Measurements from ENCODE around the gene MAST3. TPM values are rescaled to one million over a fixed set of nuclear protein-coding genes. Genes with fewer than 3 reads are reported as not detected.

The MAST3 gene
- total RNA-seq, 1 experiment from 2014 or later: 4.1 TPM

- no peak overlapping the region for H3K4me3 Mint-ChIP-seq (ENCODE audit: unreplicated experiment)
- ChIA-PET CTCF (interaction anchor here (0.7 to 1.2 kb wide), 4 partner anchors 10 to 1227 kb away, joined by 3 to 4 read pairs (median 4); no protein-coding TSS in a partner anchor), POLR2A (interaction anchor here (0.7 to 1.1 kb wide), 2 partner anchors 13 to 28 kb away, joined by 3 read pairs; no protein-coding TSS in a partner anchor)
- H3K4me1 Mint-ChIP-seq (ENCODE audit: insufficient read depth, unreplicated experiment): peaks cover 7% of the 10 kb centered on the region
- no peaks in the 10 kb centered on the region for H3K27me3 Mint-ChIP-seq (ENCODE audit: insufficient read depth, unreplicated experiment)
- H3K9me3 Mint-ChIP-seq (ENCODE audit: unreplicated experiment): no peaks in the 10 kb centered on the region
- peaks cover 22% of the 10 kb centered on the region for H3K36me3 Mint-ChIP-seq (ENCODE audit: insufficient read depth, unreplicated experiment)
- no TSS peak for BruUV-seq (replicated peaks)
- no peak overlapping the region for H3K27ac Mint-ChIP-seq (ENCODE audit: low read depth, unreplicated experiment)
- intact Hi-C loops (cut with micrococcal nuclease): no loop called here
- DNase-seq (ENCODE audit: unreplicated experiment): no peak
- TF ChIP-seq CTCF (IDR thresholded peaks at IDR 0.05; ENCODE audit: unreplicated experiment): no peak
These were observed 24.8 kb downstream of the MAST3 start for GRCh38 chr19:18122424-18122823.

- DNase-seq (ENCODE audit: unreplicated experiment): no peak
- ChIA-PET CTCF (interaction anchor here (0.9 to 1.2 kb wide), 2 partner anchors 11 to 39 kb away, joined by 3 to 4 read pairs; no protein-coding TSS in a partner anchor), POLR2A (interaction anchor here (1.1 kb wide), 1 partner anchor 28 kb away, joined by 3 read pairs; no protein-coding TSS in a partner anchor)
- intact Hi-C loops (cut with micrococcal nuclease): no loop called here
- Mint-ChIP-seq H3K4me3 (ENCODE audit: unreplicated experiment) (no peak overlapping the region), H3K9me3 (ENCODE audit: unreplicated experiment) (no peaks in the 10 kb centered on the region), H3K27me3 (ENCODE audit: insufficient read depth, unreplicated experiment) (no peaks in the 10 kb centered on the region), H3K27ac (ENCODE audit: low read depth, unreplicated experiment) (no peak overlapping the region), H3K4me1 (ENCODE audit: insufficient read depth, unreplicated experiment) (peaks cover 5% of the 10 kb centered on the region), H3K36me3 (ENCODE audit: insufficient read depth, unreplicated experiment) (peaks cover 24% of the 10 kb centered on the region)
- no peak for TF ChIP-seq CTCF (IDR thresholded peaks at IDR 0.05; ENCODE audit: unreplicated experiment)
- BruUV-seq (replicated peaks): no TSS peak
These were observed 25.6 kb downstream of the MAST3 start for GRCh38 chr19:18122860-18123795.

GRCh38 chr19:18123819-18124218 is 26.2 kb downstream of the MAST3 start:
- Mint-ChIP-seq H3K27me3 (ENCODE audit: insufficient read depth, unreplicated experiment) (no peaks in the 10 kb centered on the region), H3K4me3 (ENCODE audit: unreplicated experiment) (no peak overlapping the region)
- POLR2A ChIA-PET: no interaction called here

More at GRCh38 chr19:18123819-18124218, 26.2 kb downstream of the MAST3 start:
- BruUV-seq (replicated peaks): no TSS peak
- no peak overlapping the region for H3K27ac Mint-ChIP-seq (ENCODE audit: low read depth, unreplicated experiment)
- H3K36me3 Mint-ChIP-seq (ENCODE audit: insufficient read depth, unreplicated experiment): peaks cover 28% of the 10 kb centered on the region
- peaks cover 5% of the 10 kb centered on the region for H3K4me1 Mint-ChIP-seq (ENCODE audit: insufficient read depth, unreplicated experiment)
- DNase-seq (ENCODE audit: unreplicated experiment): no peak
- TF ChIP-seq CTCF (IDR thresholded peaks at IDR 0.05; ENCODE audit: unreplicated experiment): no peak
- intact Hi-C loops (cut with micrococcal nuclease): no loop called here
- H3K9me3 Mint-ChIP-seq (ENCODE audit: unreplicated experiment): no peaks in the 10 kb centered on the region
- CTCF ChIA-PET: interaction anchor here (0.6 to 1.2 kb wide), 2 partner anchors 11 to 110 kb away, joined by 3 to 5 read pairs; no protein-coding TSS in a partner anchor

Measured in MCF 10A (cell line).